HG03442 (cell line): ENCODE results near the gene PAH.

Source experiments
- ATAC-seq: cut with Tn5 transposase; IDR thresholded peaks from one replicate; pipeline ENCODE4 v1.9.1; 2021; ENCODE audit warnings: mild to moderate bottlenecking, moderate library complexity; ENCODE audit not compliant: unreplicated experiment

The PAH gene

DNA sequence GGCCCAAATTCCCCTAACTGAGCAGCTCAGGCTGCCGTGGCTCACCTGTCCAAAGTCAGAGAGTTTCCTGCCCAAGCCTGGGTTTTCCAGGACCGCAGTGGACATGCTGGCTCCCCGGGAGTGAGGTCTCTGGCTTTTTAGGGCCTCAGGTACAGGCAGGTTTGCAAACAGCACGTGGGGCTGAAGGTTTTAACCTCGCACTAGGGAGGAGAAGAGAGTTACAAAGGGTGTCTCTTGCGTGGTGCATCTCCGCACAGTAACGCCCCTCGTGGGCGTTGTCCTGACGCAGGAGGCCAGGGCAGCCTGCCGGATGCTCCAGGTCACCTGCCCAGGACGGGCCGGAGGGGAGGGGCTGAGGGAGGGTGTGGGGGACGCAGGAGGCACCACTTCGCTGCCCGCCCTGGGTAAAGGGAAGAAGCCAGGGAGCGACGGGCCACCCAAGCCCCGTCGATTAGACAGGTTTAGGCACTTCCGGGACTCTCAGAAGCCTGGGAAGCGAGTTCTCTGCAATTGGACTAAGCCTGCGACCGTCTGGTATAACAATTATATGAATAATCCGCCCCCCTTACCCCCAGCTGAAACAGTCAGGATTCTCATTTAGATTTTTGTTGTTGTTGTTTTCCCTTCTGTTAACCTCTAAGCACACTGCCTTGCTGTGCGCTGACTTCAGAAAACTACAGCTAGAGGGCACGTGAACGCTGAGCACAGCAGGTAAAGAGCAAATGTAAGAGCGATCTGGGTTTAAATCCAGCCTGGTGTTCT is at the start of gene PAH:
PAH (minus strand) TSS at position 219 of the 762 bp plus-strand sequence; CDS start at position 105, 114 bp downstream.
- peak; percentile 70 for ATAC-seq

DNA sequence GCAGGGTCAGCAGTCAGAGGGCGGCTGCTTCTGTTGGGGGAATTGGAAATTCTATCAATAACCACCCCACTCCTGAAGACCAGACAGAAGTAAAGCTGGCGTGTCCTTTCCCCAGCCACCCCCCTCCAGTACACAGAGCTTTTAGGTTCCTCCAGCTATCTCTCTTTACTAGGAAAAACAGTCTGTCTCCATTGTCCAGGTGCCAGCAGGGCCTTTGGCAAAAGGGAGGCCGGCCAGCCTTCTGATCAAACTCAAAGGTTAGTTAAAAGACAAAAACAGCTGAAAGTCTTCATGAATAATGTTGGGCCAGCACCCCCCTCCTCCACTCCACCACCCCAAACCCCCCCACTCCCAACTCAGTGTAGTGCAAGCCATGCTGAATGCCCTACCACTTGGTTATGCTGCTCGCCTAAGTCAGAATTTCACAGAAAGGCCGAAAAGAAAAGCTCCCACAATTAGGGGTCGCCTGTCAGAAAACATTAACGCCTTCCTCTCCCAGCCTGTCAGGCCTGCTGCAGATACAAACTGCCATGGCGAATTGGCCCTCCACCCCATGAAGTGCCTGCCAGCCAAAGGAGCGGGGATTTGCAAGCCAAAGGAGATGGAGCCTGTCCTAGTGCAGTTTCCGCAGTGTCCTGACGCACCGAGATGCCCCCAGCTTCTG is 49.3 kb upstream of the PAH start:
- ATAC-seq: no peak

DNA sequence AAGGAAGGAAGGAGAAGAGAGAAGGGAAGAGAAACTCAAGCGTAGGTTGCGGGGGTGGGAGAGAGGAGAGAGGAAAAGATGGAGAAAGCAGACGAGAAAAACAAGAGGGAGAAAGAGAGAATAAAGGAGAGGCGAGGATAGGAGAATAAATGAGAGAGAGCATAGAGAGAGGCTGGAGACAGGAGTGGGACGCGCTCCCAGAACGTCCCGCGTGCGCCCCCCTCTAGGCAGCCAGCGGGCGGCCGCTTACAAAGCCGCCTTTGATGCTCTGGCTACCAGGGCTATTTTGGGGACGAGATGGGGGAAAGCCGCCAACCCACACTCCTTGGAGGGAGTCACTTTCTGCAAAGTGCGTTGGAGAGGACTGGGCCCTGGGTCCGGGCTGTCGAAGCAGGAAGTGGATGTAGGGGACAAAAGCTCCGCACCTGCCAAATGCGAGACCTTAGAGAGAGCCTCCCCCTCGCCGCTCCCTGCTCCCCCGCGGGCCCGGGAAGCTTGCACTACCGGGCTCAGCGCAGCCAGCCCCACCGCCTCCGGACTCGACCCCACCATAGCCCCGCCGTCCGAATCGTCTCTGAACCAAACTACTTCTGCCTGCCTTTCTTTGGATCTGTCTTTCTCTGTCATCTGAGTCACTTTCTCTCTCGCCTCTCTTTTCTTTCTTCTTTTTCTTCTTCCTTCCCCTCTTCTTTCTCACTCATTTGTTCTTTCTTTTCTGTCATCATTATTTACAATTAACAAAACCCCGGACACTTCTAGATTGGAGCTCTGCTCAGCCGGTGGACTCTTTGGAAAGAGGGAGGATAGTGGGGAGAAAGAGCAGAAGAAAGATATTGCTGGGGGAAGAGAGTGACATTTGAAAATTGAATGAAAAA is 48.5 kb upstream of the PAH start:
- ATAC-seq: no peak

GRCh38 chr12:102964872-102965271 is 47.8 kb upstream of the PAH start:
- ATAC-seq: no peak

- no peak for ATAC-seq
Observed at GRCh38 chr12:102963796-102964195, 46.8 kb upstream of the PAH start.

- no peak for ATAC-seq
Observed at GRCh38 chr12:102962986-102963385, 45.9 kb upstream of the PAH start.

GRCh38 chr12:102962532-102962931 is 45.5 kb upstream of the PAH start:
- ATAC-seq: no peak

- no peak for ATAC-seq
Observed at GRCh38 chr12:102961466-102961855, 44.4 kb upstream of the PAH start.

DNA sequence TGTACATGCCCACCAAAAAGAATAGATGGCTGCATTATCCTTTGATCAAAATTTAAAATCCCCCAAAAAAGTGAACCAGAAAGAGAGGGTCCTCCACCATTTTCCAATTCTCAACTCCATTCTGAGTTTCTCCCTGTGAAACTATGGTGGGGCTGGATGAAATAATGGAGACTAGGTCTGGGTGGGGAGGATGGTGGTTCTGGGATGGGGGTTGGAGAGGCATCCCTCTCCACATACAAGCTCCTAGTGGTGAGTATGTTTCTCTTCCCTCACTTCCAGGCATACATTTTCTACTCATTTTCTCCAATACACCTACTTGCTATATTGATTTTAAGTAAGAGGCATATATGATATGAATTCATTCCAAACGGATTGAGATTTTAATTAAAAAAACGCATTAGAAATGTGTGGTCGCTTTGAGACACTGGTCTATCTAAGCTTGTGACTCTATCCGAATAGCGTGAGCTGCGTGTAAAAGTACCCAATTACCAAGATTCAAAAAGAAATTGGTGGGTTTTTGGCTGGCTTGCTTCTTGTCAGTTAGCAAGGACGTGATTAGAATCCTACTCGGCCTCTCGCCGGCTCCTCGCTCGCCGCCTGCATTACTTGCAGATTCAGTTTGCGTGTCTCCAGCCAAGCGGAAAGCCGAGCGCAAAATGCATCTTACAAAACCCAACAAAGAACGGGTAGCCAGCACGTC is 43.9 kb upstream of the PAH start:
- ATAC-seq: no peak

- ATAC-seq: no peak
Observed at GRCh38 chr12:102959391-102959790, 42.3 kb upstream of the PAH start.

DNA sequence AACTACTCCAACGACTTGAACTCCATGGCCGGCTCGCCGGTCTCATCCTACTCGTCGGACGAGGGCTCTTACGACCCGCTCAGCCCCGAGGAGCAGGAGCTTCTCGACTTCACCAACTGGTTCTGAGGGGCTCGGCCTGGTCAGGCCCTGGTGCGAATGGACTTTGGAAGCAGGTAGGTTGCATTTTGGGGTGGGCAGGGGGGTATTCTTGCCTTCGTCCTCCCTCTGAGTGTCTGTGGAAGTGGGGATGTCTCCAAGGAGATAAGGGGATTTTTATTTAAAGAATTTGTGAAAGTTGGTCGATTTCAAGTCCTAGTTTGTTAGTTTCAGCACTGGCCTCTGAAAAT is 41.8 kb upstream of the PAH start:
- ATAC-seq: no peak

GRCh38 chr12:102958073-102958829 is 41.2 kb upstream of the PAH start:
- no peak for ATAC-seq

GRCh38 chr12:102957339-102958050 is 40.5 kb upstream of the PAH start, which contains the start of gene ASCL1:
Gene ASCL1, plus strand, starts transcription at chr12:102957674. Its CDS starts 571 bp downstream, at chr12:102958245.
- ATAC-seq: no peak

DNA sequence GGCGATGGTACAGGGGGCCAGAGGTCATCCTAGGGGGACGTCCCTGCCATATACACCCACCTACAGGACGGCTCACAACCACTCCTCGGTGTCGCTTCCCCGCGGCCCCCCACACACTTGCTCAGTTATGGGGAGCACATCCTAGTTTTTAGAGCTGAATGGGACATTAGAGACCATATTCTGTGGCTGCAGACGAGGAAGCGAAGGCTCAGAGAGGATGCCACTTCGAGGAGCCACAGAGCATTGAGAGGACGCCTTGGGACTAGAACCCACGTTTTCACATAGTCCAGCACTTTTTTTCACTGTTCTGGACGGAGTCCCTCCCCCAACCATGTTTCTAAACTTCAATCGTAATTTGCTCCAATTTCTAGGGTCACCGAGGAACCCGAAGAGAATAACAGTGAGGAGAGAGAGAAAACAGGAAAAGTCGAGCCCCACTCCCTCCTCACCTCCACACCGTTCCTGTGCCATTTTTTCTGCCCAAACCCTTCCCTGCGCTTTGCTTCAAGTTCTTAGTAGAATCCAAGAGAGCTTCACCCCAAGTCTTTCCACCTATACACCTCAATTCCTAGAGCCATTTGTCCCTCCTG is 39.8 kb upstream of the PAH start:
- ATAC-seq: no peak

DNA sequence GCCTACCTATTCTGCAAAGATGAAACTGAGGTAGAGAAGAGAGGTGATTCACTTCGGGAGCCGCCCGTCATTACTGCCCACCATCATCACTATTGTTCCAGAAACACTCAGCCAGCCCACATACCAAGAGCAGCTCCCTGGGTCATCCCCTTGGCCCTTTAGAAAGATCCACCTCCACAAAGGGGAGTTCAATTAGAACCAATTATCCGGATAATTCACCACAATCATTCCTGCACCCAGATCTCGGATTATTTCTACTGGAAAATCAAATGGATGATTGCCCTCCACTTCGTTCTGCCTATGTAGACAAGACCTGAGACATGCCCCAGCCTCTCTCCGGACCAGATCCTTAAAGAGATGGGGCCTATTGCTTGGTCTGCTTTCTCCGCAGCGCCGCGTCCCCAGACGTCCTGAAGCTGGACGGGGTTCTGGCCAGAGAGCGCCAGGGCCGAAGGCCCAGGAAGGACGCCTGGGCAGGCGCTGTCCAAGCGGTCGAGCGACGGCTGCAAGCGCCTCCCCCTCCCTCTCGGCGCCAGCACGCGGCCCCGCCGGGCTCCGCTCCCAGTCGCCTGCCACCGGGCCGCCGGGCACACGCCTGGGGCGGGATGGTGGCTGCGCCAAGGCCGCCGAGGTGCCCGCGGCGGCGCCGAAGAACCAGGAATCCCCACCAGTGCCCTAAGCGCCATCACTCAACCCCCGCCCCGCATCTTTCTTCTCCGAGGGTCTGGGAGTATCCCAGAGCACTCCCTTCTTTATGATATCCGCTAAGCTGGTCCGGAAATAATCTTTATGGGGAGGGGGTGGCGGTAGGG is 39.1 kb upstream of the PAH start:
- ATAC-seq: no peak

- no peak for ATAC-seq
Observed at GRCh38 chr12:102954134-102954533, 37.1 kb upstream of the PAH start.

DNA sequence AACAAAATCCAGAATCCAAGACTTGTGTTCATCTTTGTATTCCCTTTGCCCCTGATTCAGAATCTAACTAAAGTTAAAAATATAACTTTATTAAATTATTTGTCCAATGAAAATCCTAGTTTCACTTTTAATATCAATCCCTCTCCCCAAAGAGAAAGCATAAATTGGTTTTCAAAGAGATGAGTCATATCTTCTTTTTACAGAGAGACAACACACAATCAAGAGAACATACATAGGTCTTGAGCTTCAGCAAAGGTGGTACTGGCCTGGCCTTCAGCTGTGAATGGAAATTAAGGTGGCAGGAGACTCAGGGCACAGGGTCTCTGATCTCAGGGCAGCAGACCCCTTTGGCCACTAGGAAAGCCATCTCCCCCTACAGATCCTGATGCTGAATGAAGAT is 36.2 kb upstream of the PAH start:
- ATAC-seq: no peak

DNA sequence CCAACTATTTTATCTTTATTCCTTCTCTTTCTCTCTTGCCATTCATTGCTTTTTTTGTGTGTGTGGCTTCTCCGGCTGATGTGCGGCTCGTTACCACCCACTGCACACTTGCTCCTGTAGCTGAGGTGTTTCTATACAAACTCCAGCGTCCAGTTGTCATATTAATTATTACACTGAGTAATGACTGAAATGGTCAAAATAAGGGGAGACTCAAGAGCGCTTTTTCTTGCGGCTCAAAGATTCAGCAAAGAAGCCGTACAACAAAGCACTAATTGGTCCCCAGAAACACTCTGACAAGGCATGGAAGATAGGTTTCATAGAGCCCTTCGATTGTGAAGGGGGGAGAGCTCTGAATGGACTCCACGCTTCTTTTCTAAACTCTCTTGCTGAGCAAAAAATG is 34.8 kb upstream of the PAH start:
- no peak for ATAC-seq
